ENCODE measurements around the gene COL4A6. TPM values are rescaled to one million over a fixed set of nuclear protein-coding genes. Genes with fewer than 3 reads are reported as not detected.

The COL4A6 gene
- total and polyA plus RNA-seq, 10 of the 15 experiments (the other 5 are each of a cell fraction or from before 2014, with no cell fraction given): 0.02 to 0.56 (median 0.05) TPM; not detected in 3

- TF ChIP-seq CTCF (IDR thresholded peaks at IDR 0.05 in 2 of 3, conservative IDR thresholded peaks at IDR 0.05 in 1 of 3; ENCODE audit: control insufficient read depth in 2 of 3, extremely low read depth in 1 of 3, insufficient read depth in 1 of 3, low read depth in 3 of 3, low read length in 3 of 3): no peak
Observed at GRCh38 chrX:108310506-108310905, 127.7 kb downstream of the COL4A6 start (continued).

DNA sequence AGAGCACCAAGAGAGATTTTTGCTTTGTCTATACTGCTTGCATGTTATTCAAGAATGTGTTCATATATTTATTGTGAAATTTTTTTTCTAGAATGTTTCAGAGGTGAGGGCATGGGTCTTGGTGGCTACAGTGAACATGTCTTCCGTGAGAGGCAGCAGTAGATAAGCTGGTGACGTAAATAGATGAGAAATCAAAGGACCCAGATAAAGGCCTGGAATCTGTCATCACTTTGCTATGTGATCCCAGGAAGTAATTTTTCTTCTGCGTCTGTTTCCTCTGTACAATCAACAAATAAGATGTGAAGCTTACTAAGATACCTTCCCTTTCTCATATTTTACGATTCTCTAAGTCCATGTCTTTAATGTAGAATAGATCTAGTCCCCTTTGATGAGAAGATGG, 129.1 kb downstream of the COL4A6 start:
- H3K9ac ChIP-seq (ENCODE audit: control insufficient read depth, insufficient read depth, low read length): no peak overlapping the region
- DNase-seq (ENCODE audit: low read depth, low spot score): no peak

More for the DNA sequence above, 129.1 kb downstream of the COL4A6 start:
- CTCF ChIA-PET: interaction anchor here (3.6 kb wide), 1 partner anchor 84 kb away, joined by 13 read pairs; no protein-coding TSS in a partner anchor
- Histone ChIP-seq H3K79me2 (ENCODE audit: control insufficient read depth, insufficient read depth, low read length) (no peaks in the 10 kb centered on the region), H3K27ac (ENCODE audit: control insufficient read depth, insufficient read depth) (no peak overlapping the region), H2AFZ (ENCODE audit: control insufficient read depth, low read depth, low read length) (no peak overlapping the region), H3K4me2 (ENCODE audit: control insufficient read depth, insufficient read depth) (no peak overlapping the region), H4K20me1 (ENCODE audit: control insufficient read depth, insufficient read depth) (no peaks in the 10 kb centered on the region), H3K27me3 (replicated peaks in 1 of 2; ENCODE audit: control insufficient read depth in 2 of 2, insufficient read depth in 2 of 2, low read length in 1 of 2) (no peaks in the 10 kb centered on the region; a peak in 2 of 4 replicates), H3K36me3 (ENCODE audit: control insufficient read depth in 2 of 2, insufficient read depth in 2 of 2, low read length in 1 of 2) (no peaks in the 10 kb centered on the region), H3K4me3 (no peak overlapping the region), H3K4me1 (ENCODE audit: control insufficient read depth, insufficient read depth, low read length) (no peaks in the 10 kb centered on the region), H3K9me3 (replicated peaks; ENCODE audit: control insufficient read depth, insufficient read depth, low read length) (no peaks in the 10 kb centered on the region)
- BruUV-seq (replicated peaks): no TSS peak
- ATAC-seq (no peak), FAIRE-seq (no peak)
- no peak for TF ChIP-seq WRNIP1 (IDR thresholded peaks at IDR 0.05; ENCODE audit: borderline replicate concordance, low read depth, low read length)
- TF ChIP-seq, protein P1, sequence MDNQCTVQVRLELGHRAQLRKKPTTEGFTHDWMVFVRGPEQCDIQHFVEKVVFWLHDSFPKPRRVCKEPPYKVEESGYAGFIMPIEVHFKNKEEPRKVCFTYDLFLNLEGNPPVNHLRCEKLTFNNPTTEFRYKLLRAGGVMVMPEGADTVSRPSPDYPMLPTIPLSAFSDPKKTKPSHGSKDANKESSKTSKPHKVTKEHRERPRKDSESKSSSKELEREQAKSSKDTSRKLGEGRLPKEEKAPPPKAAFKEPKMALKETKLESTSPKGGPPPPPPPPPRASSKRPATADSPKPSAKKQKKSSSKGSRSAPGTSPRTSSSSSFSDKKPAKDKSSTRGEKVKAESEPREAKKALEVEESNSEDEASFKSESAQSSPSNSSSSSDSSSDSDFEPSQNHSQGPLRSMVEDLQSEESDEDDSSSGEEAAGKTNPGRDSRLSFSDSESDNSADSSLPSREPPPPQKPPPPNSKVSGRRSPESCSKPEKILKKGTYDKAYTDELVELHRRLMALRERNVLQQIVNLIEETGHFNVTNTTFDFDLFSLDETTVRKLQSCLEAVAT (IDR thresholded peaks at IDR 0.05): no peak
- TF ChIP-seq HDAC6 (IDR thresholded peaks at IDR 0.05; ENCODE audit: unreplicated experiment): no peak
- TF ChIP-seq ATF2 (IDR thresholded peaks at IDR 0.05; ENCODE audit: low read length): no peak
- TF ChIP-seq NFXL1 (IDR thresholded peaks at IDR 0.05; ENCODE audit: borderline replicate concordance): no peak
- TF ChIP-seq ATF7 (IDR thresholded peaks at IDR 0.05; ENCODE audit: low read depth): no peak
- no peak for TF ChIP-seq RFX5 (IDR thresholded peaks at IDR 0.05; ENCODE audit: low read depth, low read length)
- no peak for TF ChIP-seq E2F8 (IDR thresholded peaks at IDR 0.05; ENCODE audit: low read depth, partially characterized antibody)
- no peak for TF ChIP-seq BCLAF1 (IDR thresholded peaks at IDR 0.05)
- TF ChIP-seq ETV6 (conservative IDR thresholded peaks at IDR 0.05 in 1 of 2, IDR thresholded peaks at IDR 0.05 in 1 of 2; ENCODE audit: borderline replicate concordance in 1 of 2, low read depth in 1 of 2): no peak
- in situ Hi-C loops (cut with MboI) (no loop called here), intact Hi-C loops (cut with micrococcal nuclease; ENCODE audit: unreplicated experiment) (no loop called here)
- RAD21 ChIA-PET (ENCODE audit: unreplicated experiment): no interaction called here
- SMC1A ChIA-PET (ENCODE audit: uncharacterized antibody, unreplicated experiment): no interaction called here
- 13% methylated on average over 4 of the region's 4 CpGs for WGBS (ENCODE audit: insufficient coverage, insufficient replicate concordance, low lambda C conversion rate, missing lambda C conversion rate)
- POLR2A ChIA-PET: no interaction called here
